NB4 (cell line): ENCODE measurements around the gene DKK1.

Experiments used
- DNase-seq: peaks from one replicate; pipeline ENCODE4 v3.0.0; 2010; ENCODE audit warnings: low read depth
- H3K4me3 ChIP-seq: one replicate; pipeline ENCODE4 v1.5.1; 2011; ENCODE audit warnings: mild to moderate bottlenecking, low read depth, low read length, moderate library complexity
- CTCF ChIP-seq: IDR thresholded peaks from one replicate; pipeline ENCODE4 v1.5.1; 2012; ENCODE audit warnings: low read depth, low read length
- MAX ChIP-seq: IDR thresholded peaks from 2 replicates; pipeline ENCODE4 v1.6.1; 2011; ENCODE audit warnings: low read depth, low read length
- MYC ChIP-seq: IDR thresholded peaks from 2 replicates; pipeline ENCODE4 v1.6.1; 2011; ENCODE audit warnings: low read depth, low read length
- POLR2A ChIP-seq: IDR thresholded peaks from 2 replicates; pipeline ENCODE4 v1.6.1; 2011; ENCODE audit warnings: mild to moderate bottlenecking; ENCODE audit not compliant: insufficient read length; ENCODE audit errors: extremely low read depth

The DKK1 gene

GRCh38 chr10:52322323-52322722 is 8.2 kb downstream of the DKK1 start:
- no peak overlapping the region for H3K4me3 ChIP-seq
- TF ChIP-seq MYC (no peak), MAX (no peak), CTCF (no peak), POLR2A (no peak)
- DNase-seq, result no peak

- H3K4me3 ChIP-seq, result no peak overlapping the region
- DNase-seq, result no peak
- TF ChIP-seq MAX (no peak), MYC (no peak), POLR2A (no peak), CTCF (no peak)
These were observed 8.9 kb downstream of the DKK1 start for GRCh38 chr10:52322936-52323335.

- DNase-seq, result no peak
- TF ChIP-seq CTCF, result no peak
- TF ChIP-seq MYC, result no peak
- TF ChIP-seq MAX, result no peak
- TF ChIP-seq POLR2A, result no peak
- no peak overlapping the region for H3K4me3 ChIP-seq
These were observed 12.3 kb downstream of the DKK1 start for GRCh38 chr10:52326382-52326781.

- TF ChIP-seq MYC (no peak), POLR2A (no peak), CTCF (no peak), MAX (no peak)
- DNase-seq, result no peak
These were observed 17.7 kb downstream of the DKK1 start for GRCh38 chr10:52331638-52332364.

GRCh38 chr10:52332815-52333214 is 18.7 kb downstream of the DKK1 start:
- no peak for DNase-seq
- no peak for TF ChIP-seq MYC
- TF ChIP-seq POLR2A, result no peak
- no peak for TF ChIP-seq CTCF
- TF ChIP-seq MAX, result no peak
- no peak overlapping the region for H3K4me3 ChIP-seq

More at GRCh38 chr10:52331638-52332364, 17.7 kb downstream of the DKK1 start:
- no peak overlapping the region for H3K4me3 ChIP-seq
